ENCODE measurements around the gene COL25A1. TPM values are rescaled to one million over a fixed set of nuclear protein-coding genes. Genes with fewer than 3 reads are reported as not detected.

COL25A1 gene
- polyA plus RNA-seq, 2 of the 4 experiments (the other 2 are of a cell fraction): not detected

DNA sequence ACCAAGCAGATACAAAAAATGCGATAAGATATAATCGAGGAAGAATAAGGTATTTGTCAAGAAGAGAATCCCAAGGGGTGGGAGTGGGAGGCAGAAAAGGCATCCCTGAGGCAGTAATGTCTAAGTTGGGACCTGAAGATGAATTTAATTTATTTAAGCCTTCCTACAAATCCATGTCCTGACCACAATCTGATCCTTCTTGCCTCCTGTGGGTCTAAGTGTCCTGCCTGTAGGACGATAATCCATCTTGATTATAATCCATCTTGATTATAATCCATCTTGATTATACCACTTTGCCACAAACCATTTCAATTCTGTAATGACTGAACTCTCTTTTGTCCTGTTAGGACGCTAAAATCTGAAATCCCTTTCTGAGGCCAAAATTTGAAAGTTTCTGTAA, 130.2 kb downstream of the COL25A1 start:
- Histone ChIP-seq H3K4me3 (no peak overlapping the region), H3K27ac (no peak overlapping the region), H3K9me3 (no peaks in the 10 kb centered on the region), H3K4me2 (no peak overlapping the region), H3K4me1 (no peaks in the 10 kb centered on the region)
- ChIA-PET CTCF (no interaction called here), POLR2A (no interaction called here)
- TF ChIP-seq, protein P1, sequence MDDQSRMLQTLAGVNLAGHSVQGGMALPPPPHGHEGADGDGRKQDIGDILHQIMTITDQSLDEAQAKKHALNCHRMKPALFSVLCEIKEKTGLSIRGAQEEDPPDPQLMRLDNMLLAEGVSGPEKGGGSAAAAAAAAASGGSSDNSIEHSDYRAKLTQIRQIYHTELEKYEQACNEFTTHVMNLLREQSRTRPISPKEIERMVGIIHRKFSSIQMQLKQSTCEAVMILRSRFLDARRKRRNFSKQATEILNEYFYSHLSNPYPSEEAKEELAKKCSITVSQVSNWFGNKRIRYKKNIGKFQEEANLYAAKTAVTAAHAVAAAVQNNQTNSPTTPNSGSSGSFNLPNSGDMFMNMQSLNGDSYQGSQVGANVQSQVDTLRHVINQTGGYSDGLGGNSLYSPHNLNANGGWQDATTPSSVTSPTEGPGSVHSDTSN (IDR thresholded peaks at IDR 0.05): no peak
- TF ChIP-seq, protein P2, sequence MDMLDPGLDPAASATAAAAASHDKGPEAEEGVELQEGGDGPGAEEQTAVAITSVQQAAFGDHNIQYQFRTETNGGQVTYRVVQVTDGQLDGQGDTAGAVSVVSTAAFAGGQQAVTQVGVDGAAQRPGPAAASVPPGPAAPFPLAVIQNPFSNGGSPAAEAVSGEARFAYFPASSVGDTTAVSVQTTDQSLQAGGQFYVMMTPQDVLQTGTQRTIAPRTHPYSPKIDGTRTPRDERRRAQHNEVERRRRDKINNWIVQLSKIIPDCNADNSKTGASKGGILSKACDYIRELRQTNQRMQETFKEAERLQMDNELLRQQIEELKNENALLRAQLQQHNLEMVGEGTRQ (IDR thresholded peaks at IDR 0.05): no peak
- no peak for TF ChIP-seq POLR2A (IDR thresholded peaks at IDR 0.05; ENCODE audit: low read length)
- TF ChIP-seq, protein P3, sequence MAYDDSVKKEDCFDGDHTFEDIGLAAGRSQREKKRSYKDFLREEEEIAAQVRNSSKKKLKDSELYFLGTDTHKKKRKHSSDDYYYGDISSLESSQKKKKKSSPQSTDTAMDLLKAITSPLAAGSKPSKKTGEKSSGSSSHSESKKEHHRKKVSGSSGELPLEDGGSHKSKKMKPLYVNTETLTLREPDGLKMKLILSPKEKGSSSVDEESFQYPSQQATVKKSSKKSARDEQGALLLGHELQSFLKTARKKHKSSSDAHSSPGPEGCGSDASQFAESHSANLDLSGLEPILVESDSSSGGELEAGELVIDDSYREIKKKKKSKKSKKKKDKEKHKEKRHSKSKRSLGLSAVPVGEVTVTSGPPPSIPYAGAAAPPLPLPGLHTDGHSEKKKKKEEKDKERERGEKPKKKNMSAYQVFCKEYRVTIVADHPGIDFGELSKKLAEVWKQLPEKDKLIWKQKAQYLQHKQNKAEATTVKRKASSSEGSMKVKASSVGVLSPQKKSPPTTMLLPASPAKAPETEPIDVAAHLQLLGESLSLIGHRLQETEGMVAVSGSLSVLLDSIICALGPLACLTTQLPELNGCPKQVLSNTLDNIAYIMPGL (CRISPR knock-in tag; IDR thresholded peaks at IDR 0.05; ENCODE audit: borderline replicate concordance): no peak
- TF ChIP-seq HOXA7 (CRISPR knock-in tag; IDR thresholded peaks at IDR 0.05): no peak
- no peak for TF ChIP-seq POLR2AphosphoS2 (conservative IDR thresholded peaks at IDR 0.05; ENCODE audit: low read length)
- no peak for TF ChIP-seq SREBF2 (IDR thresholded peaks at IDR 0.05)
- TF ChIP-seq MYC (IDR thresholded peaks at IDR 0.05; ENCODE audit: borderline replicate concordance, low read length): no peak
- no peak for TF ChIP-seq JUN (IDR thresholded peaks at IDR 0.05)
- TF ChIP-seq KDM5A (IDR thresholded peaks at IDR 0.05): no peak
- TF ChIP-seq RNF2 (IDR thresholded peaks at IDR 0.05; ENCODE audit: borderline replicate concordance, low read depth): no peak
- no peak for TF ChIP-seq EHF (CRISPR knock-in tag; IDR thresholded peaks at IDR 0.05)
- no peak for TF ChIP-seq FOXS1 (CRISPR knock-in tag; IDR thresholded peaks at IDR 0.05)
- FAIRE-seq (no peak), ATAC-seq (no peak), DNase-seq (ENCODE audit: low read depth in 1 of 2, low spot score in 1 of 2) (no peak)
- 10% methylated on average over 4 of the region's 4 CpGs for WGBS (ENCODE audit: missing lambda C conversion rate)

DNA sequence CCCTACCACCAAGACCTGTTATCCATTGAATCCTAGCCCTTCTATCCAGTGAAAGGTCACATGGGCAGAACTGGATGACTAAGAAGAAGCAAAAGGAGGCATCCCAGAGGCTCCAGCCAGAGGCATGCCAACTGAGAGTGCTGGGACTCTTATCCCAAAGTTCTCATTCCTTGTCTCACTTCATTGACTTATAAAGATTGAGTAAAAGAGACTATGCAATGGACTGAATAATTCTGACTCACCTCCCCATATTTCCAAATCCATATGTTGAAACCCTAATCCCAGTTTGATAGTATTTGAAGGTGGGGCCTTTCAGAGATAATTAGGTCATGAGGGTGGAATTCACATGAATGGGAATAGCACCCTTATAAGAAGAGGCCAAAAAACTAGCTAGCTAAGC, 131.4 kb downstream of the COL25A1 start:
- H3K4me2 ChIP-seq: no peak overlapping the region
- ChIA-PET POLR2A (no interaction called here), CTCF (no interaction called here)
- no peak for TF ChIP-seq ZFP36 (IDR thresholded peaks at IDR 0.05; ENCODE audit: borderline replicate concordance, partially characterized antibody)
- TF ChIP-seq, protein P4, sequence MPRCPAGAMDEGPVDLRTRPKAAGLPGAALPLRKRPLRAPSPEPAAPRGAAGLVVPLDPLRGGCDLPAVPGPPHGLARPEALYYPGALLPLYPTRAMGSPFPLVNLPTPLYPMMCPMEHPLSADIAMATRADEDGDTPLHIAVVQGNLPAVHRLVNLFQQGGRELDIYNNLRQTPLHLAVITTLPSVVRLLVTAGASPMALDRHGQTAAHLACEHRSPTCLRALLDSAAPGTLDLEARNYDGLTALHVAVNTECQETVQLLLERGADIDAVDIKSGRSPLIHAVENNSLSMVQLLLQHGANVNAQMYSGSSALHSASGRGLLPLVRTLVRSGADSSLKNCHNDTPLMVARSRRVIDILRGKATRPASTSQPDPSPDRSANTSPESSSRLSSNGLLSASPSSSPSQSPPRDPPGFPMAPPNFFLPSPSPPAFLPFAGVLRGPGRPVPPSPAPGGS (IDR thresholded peaks at IDR 0.05): no peak
- TF ChIP-seq EHMT2 (IDR thresholded peaks at IDR 0.05; ENCODE audit: low read depth): no peak
- no peak for TF ChIP-seq RNF2 (IDR thresholded peaks at IDR 0.05; ENCODE audit: borderline replicate concordance, low read depth)
- no peak for TF ChIP-seq CBX2 (IDR thresholded peaks at IDR 0.05; ENCODE audit: borderline replicate concordance, low read depth)
- no peak for TF ChIP-seq NR3C1 (IDR thresholded peaks at IDR 0.05)
- no peak for TF ChIP-seq EP300 (IDR thresholded peaks at IDR 0.05)
- TF ChIP-seq CEBPB (IDR thresholded peaks at IDR 0.05): no peak
- TF ChIP-seq CHD2 (IDR thresholded peaks at IDR 0.05; ENCODE audit: low read length, partially characterized antibody): no peak
- no peak overlapping the region for H3K4me3 ChIP-seq
- no peaks in the 10 kb centered on the region for H3K4me1 ChIP-seq
- ATAC-seq (no peak), FAIRE-seq (no peak), DNase-seq (ENCODE audit: low read depth in 1 of 2, low spot score in 1 of 2) (no peak)
- H3K27ac ChIP-seq: no peak overlapping the region
- no peaks in the 10 kb centered on the region for H3K9me3 ChIP-seq

DNA sequence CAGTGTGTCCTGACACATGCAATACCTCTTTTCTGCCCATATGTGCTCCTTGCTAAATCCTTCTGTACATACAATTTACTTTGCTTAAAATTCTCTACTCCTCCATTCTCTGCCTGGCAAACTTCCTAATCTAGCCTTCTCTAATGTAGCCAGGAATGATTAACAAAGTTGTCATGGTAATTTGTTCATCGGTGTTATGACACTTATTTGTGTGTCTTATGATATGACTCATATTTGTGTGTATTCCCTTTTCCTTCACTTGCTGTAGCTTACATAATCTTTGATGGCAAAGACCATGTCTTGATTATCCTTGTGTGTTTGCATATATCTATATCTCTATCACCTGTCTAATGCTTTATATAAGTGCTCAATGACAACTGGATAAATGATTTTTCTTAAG, 133.3 kb downstream of the COL25A1 start:
- ATAC-seq (no peak), DNase-seq (ENCODE audit: low read depth in 1 of 2, low spot score in 1 of 2) (no peak), FAIRE-seq (no peak)
- no peak overlapping the region for H3K4me2 ChIP-seq
- 0% methylated on average over 1 of the region's 1 CpG for WGBS (ENCODE audit: missing lambda C conversion rate)
- no peaks in the 10 kb centered on the region for H3K9me3 ChIP-seq
- no peak overlapping the region for H3K4me3 ChIP-seq
- no peak overlapping the region for H3K27ac ChIP-seq
- no peaks in the 10 kb centered on the region for H3K4me1 ChIP-seq
- CTCF ChIA-PET: no interaction called here
- TF ChIP-seq, protein P2 (IDR thresholded peaks at IDR 0.05): no peak
- POLR2A ChIA-PET: no interaction called here
